Activated CD4-positive, CD25-positive, alpha-beta regulatory T cell (primary cell): ENCODE data around the gene DUSP14.
"Not testable (repeated sequence)": the region's sequence is repeated elsewhere in the genome, so short reads cannot be mapped to it uniquely, and the experiment has no call there.

Source experiments
- DNase-seq, 4 experiments: peaks; one replicate each; lab custom pipeline; 2025; lab: John Stamatoyannopoulos, UW

DUSP14 gene

GRCh38 chr17:37485938-37486570 is 3.6 kb upstream of the DUSP14 start:
- DNase-seq = no peak

- no peak for DNase-seq
These were observed 1.6 kb upstream of the DUSP14 start for GRCh38 chr17:37488009-37488604.

GRCh38 chr17:37488607-37489196 is 989 bp upstream of the DUSP14 start:
- DNase-seq = peak in 2 of 4 experiments; percentile 6 to 47

GRCh38 chr17:37490022-37490587 is 414 bp downstream of the DUSP14 start:
- peak; percentile 45 to 57 (median 50) for DNase-seq

GRCh38 chr17:37490638-37491614 is 1.2 kb downstream of the DUSP14 start:
- DNase-seq = no peak

- no peak for DNase-seq
These were observed 2.5 kb downstream of the DUSP14 start for GRCh38 chr17:37492167-37492566.

DNA sequence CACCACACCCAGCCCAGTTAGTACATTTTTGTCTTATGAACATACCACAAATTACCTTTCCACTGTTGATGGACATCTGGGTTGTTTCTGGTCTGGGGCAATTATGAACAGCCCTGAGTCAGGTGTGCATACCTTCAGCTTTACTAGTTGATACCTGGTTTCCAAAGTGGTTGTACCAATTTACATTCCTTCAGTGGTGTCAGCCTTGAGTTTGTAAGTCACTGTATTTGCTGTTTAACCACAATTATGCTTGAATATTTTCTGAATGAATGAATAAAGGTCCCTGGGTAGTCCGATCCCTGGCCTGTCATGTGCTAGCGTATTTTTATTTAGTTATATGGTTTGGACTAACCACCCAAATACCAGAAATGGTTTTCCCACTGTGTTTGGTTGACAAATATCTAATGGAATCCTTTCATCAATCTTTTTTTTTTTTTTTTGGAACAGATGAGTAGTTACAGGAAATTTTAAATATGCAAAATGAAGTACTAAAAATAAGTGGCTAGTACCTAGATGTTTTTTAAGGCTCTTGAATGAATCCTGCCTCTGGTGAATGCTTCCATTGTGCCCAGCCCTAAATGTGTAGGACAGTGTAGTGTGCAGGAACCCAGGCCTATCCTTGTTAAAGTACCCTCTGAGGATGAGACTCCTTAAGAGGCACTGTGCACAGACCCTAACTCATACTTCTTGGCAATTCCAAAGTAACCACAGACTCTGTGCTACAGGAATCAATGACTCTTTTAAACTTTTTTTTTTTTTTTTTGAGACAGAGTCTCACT is 3.7 kb downstream of the DUSP14 start:
- DNase-seq = no peak

DNA sequence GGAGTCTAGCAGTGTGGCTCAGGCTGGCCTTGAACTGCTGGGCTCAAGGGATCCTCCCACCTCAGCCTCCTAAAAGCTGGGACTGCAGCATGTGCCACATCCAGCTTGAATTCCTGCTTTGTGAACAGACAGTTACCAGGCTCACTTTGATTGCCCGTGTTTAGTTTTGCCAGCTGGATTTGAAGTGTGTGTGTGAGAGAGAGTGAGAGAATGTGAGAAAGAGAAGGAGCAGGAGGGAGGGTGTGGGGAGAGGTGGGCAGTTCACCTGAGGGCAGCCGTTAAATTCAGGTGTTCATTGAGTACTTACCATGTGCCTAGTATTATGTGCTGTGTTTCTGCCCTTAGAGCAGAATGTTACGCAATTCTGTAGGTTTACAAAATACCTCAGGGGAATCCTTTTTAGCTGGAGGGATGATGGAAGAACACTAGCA is 4.7 kb downstream of the DUSP14 start:
- no peak for DNase-seq

GRCh38 chr17:37494971-37495370 is 5.3 kb downstream of the DUSP14 start:
- no peak for DNase-seq

GRCh38 chr17:37500378-37500777 is 10.7 kb downstream of the DUSP14 start:
- no peak for DNase-seq

- DNase-seq = no peak
These were observed 12.6 kb downstream of the DUSP14 start for GRCh38 chr17:37502009-37502936.

DNA sequence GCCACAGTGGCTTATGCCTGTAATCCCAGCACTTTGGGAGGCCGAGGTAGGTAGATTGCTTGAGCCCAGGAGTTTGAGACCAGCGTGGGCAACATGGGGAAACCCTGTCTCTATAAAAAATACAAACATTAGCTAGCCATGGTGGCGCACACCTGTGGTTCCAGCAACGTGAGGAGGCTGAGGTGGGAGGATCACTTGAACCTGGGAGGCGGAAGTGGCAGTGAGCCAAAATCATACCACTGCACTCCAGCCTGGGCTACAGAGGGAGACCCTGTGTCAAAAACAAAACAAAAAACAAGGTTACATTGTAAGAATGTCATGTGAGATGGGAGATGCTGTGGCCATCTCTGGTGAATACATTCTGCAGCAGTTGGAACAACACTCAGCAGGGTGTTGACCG is 13.5 kb downstream of the DUSP14 start:
- no peak for DNase-seq

DNA sequence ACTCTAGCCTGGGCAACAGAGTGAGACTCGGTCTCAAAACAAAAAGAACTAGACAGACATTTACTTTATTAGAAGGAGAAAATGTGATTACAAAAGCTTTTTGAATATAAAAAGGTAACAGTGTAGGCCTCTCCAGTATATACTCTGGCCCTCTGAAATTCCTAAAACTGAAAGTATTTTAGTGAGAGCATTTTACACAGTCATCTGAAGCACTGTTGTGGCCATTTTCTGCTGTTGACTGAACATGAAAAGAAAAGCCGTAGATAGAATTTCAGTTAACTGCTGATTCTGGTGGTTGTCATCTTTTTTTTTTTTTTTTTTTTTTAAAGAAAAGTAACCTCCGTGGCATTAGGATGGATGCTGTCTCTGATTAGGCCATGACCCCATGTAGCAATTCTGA is 15.6 kb downstream of the DUSP14 start:
- no peak for DNase-seq

- DNase-seq = no peak
These were observed 17.0 kb downstream of the DUSP14 start for GRCh38 chr17:37506678-37507077.

- DNase-seq = no peak
These were observed 17.4 kb downstream of the DUSP14 start for GRCh38 chr17:37507111-37507510.

GRCh38 chr17:37510056-37510455 is 20.4 kb downstream of the DUSP14 start:
- no peak for DNase-seq

GRCh38 chr17:37511642-37512041 is 22.0 kb downstream of the DUSP14 start:
- not testable (repeated sequence) for DNase-seq

DNA sequence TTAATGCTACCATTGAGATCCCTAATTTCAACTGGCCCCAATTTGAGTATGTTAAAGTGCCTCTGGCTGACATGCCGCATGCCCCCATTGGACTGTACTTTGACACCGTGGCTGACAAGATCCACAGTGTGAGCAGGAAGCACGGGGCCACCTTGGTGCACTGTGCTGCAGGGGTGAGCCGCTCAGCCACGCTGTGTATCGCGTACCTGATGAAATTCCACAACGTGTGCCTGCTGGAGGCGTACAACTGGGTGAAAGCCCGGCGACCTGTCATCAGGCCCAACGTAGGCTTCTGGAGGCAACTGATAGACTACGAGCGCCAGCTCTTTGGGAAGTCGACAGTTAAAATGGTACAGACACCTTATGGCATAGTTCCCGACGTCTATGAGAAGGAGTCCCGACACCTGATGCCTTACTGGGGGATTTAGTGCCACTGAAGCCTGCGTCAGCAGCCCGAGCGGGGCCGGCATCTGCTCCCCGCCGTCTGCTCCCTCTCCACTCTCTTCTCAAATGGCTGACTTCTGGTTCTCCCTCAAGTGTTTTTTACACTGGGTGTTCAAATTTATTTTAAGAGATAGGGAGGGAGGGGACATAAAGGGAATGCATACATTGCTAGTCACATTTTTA is 22.9 kb downstream of the DUSP14 start:
- DNase-seq = no peak

DNA sequence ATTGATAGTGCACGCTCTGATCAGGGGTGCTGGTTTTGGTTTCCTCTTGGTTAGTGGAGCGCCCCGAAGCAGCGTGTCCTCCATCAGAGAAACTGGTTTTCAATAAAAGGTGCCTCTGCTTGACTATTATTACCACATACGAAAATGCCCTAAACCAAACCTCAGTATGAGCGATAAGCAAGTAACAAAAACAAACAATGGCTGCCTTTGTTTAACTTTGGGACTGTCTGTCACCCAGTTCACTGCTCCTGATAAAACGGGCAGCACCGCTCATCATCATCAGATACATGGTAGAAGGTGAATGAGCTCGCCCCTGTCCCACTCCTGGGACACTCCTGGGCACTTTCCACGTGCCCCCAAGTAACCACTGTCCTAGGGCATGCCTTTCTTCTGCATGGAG is 24.0 kb downstream of the DUSP14 start:
- no peak for DNase-seq

DNA sequence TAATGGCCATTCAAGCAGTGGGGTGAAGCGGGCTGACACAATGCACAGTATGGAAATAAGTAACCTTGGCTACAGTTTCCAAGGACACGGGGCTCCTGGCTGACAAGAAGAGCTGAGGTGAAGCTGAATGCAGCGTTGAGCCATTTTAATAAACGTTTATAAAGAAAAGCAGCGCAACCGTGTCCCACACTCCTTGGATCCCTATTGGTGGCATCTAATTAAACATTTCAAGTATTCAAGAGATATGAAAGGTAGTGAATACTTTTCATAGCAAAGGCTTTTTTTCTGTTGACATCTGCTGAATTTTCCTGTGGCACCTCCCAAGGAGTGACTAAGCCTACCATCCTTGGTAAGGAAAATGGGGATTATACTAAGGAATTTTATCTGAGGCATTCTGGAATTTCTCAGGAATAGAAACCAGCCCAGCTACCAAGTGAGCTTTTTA is 26.5 kb downstream of the DUSP14 start:
- no peak for DNase-seq
